K562 (cell line): Measurements from ENCODE around the gene GALNT9. TPM values are rescaled to one million over a fixed set of nuclear protein-coding genes. Genes with fewer than 3 reads are reported as not detected.
A peak's percentile ranks its signal among the peaks of the same experiment; 100 is the strongest.

Experiments used
- BRCA1 ChIP-seq, 2 experiments: fragments of 450-650 bp in 1 of 2; sonication (generic) in 1 of 2; formaldehyde crosslinking in 1 of 2; IDR thresholded peaks; 2 replicates each; pipeline versions ENCODE4 v1.5.0 to v1.6.1; 2017 to 2020; ENCODE audit warnings: mild to moderate bottlenecking in 1 of 2, missing genetic modification reagents in 1 of 2
- BRD4 ChIP-seq: fragments of 200-600 bp; sonication (generic); IDR thresholded peaks from 2 replicates; pipeline ENCODE4 v1.6.1; 2017; ENCODE audit warnings: inconsistent platforms
- CBFB ChIP-seq: sonication (generic); formaldehyde crosslinking; IDR thresholded peaks from 2 replicates; pipeline ENCODE4 v1.4.0; 2020; ENCODE audit warnings: mild to moderate bottlenecking, missing genetic modification reagents
- CC2D1A ChIP-seq: fragments of 450-650 bp; IDR thresholded peaks from 2 replicates; pipeline ENCODE4 v1.6.1; 2017; ENCODE audit warnings: mild to moderate bottlenecking
- DDX20 ChIP-seq: fragments of 450-650 bp; IDR thresholded peaks from 2 replicates; pipeline ENCODE4 v1.6.1; 2016; ENCODE audit warnings: missing genetic modification characterization, low read depth, mild to moderate bottlenecking, missing compliant biosample characterization, moderate library complexity
- E2F4 ChIP-seq: sonication (generic); formaldehyde crosslinking; IDR thresholded peaks from 2 replicates; pipeline ENCODE4 v1.8.0; 2022; ENCODE audit warnings: mild to moderate bottlenecking, low read depth, missing genetic modification reagents
- ELF4 ChIP-seq: fragments of 450-650 bp; formaldehyde crosslinking; IDR thresholded peaks from 2 replicates; pipeline ENCODE4 v1.4.0; 2022; ENCODE audit warnings: missing genetic modification characterization
- FOXA3 ChIP-seq, 2 experiments: fragments of 450-650 bp in 1 of 2; sonication (generic) in 1 of 2; formaldehyde crosslinking; IDR thresholded peaks in 1 of 2; conservative IDR thresholded peaks in 1 of 2; 2 replicates each; pipeline versions ENCODE4 v1.4.0 to v1.8.0; 2020 to 2022; ENCODE audit warnings: mild to moderate bottlenecking in 2 of 2, missing genetic modification reagents in 1 of 2
- HNRNPH1 ChIP-seq: fragments of 200-400 bp; formaldehyde crosslinking; optimal IDR thresholded peaks from 2 replicates; pipeline ENCODE3; 2017; ENCODE audit warnings: low read depth, mild to moderate bottlenecking, low read length, moderate library complexity
- KDM4B ChIP-seq, 2 experiments: fragments of 450-650 bp in 1 of 2; sonication (generic) in 1 of 2; IDR thresholded peaks; 2 replicates each; pipeline ENCODE4 v1.6.1; 2016 to 2017; ENCODE audit warnings: borderline replicate concordance in 2 of 2, antibody characterized with exemption in 1 of 2, low read depth in 1 of 2, mild to moderate bottlenecking in 1 of 2
- MEF2D ChIP-seq: conservative IDR thresholded peaks from 2 replicates; pipeline ENCODE4 v1.6.1; 2016; ENCODE audit warnings: low read depth, missing genetic modification characterization, missing compliant biosample characterization
- PCBP2 ChIP-seq: fragments of 200-400 bp; formaldehyde crosslinking; IDR thresholded peaks from 2 replicates; pipeline ENCODE4 v1.6.1; 2018; ENCODE audit warnings: low read length, low read depth, mild to moderate bottlenecking, moderate library complexity; ENCODE audit not compliant: poor library complexity, severe bottlenecking
- PML ChIP-seq: IDR thresholded peaks from 2 replicates; pipeline ENCODE4 v1.6.1; 2012; ENCODE audit warnings: low read length, inconsistent platforms
- POLR2A ChIP-seq: fragments of 450-650 bp; conservative IDR thresholded peaks from 2 replicates; pipeline ENCODE4 v1.6.1; 2016
- PPARD ChIP-seq: fragments of 250-450 bp; sonication (Bioruptor Pico); IDR thresholded peaks from 2 replicates; pipeline ENCODE4 v1.8.0; 2022; ENCODE audit warnings: inconsistent platforms, mild to moderate bottlenecking, moderate library complexity
- RB1 ChIP-seq: fragments of 450-650 bp; IDR thresholded peaks from 2 replicates; pipeline ENCODE4 v1.6.1; 2017; ENCODE audit warnings: low read depth, mild to moderate bottlenecking
- SMC3 ChIP-seq: conservative IDR thresholded peaks from 2 replicates; pipeline ENCODE4 v1.6.1; 2011; ENCODE audit warnings: low read depth, low read length, improper control_type of control experiment; ENCODE audit not compliant: insufficient read depth
- SNRNP70 ChIP-seq: fragments of 200-400 bp; formaldehyde crosslinking; optimal IDR thresholded peaks from 2 replicates; pipeline ENCODE3; 2017; ENCODE audit warnings: low read depth, low read length
- SREBF2 ChIP-seq: sonication (generic); formaldehyde crosslinking; IDR thresholded peaks from 2 replicates; pipeline ENCODE4 v1.4.0; 2020; ENCODE audit warnings: mild to moderate bottlenecking, missing genetic modification reagents
- TEAD2 ChIP-seq: fragments of 450-650 bp; IDR thresholded peaks from 2 replicates; pipeline ENCODE4 v1.6.1; 2016; ENCODE audit warnings: missing genetic modification characterization, control low read depth, missing compliant biosample characterization
- XRCC3 ChIP-seq: fragments of 450-650 bp; IDR thresholded peaks from 2 replicates; pipeline ENCODE4 v1.6.1; 2017; ENCODE audit warnings: mild to moderate bottlenecking, moderate library complexity
- ZNF140 ChIP-seq: fragments of 250-450 bp; sonication (Bioruptor Pico); IDR thresholded peaks from 2 replicates; pipeline ENCODE4 v1.8.0; 2021; ENCODE audit warnings: moderate library complexity, mild to moderate bottlenecking, inconsistent platforms
- ZNF23 ChIP-seq: fragments of 250-450 bp; sonication (Bioruptor Pico); IDR thresholded peaks from 2 replicates; pipeline ENCODE4 v1.4.0; 2020; ENCODE audit warnings: mild to moderate bottlenecking
- ZNF398 ChIP-seq: fragments of 250-450 bp; sonication (Bioruptor Pico); IDR thresholded peaks from 2 replicates; pipeline ENCODE4 v1.8.0; 2021; ENCODE audit warnings: moderate library complexity, mild to moderate bottlenecking, inconsistent platforms
- ZNF41 ChIP-seq: fragments of 250-450 bp; sonication (Bioruptor Pico); conservative IDR thresholded peaks from 2 replicates; pipeline ENCODE4 v1.4.0; 2020; ENCODE audit warnings: mild to moderate bottlenecking
- polyA plus RNA-seq, 8 experiments: library from polyadenylated mRNA; depleted of rRNA in 4 of 8; stranded (reverse) in 5 of 8; unstranded in 3 of 8; fragments of >200 nt; fragmentation: Nextera tagmentation in 2 of 8; fragmentation: Illumina TruSeq in 1 of 8; extraction: Ambion mirVana in 2 of 8; extraction: Trizol in 1 of 8; gene quantifications; 2 replicates each; pipeline versions ENCODE4 v1.2.1 to v1.2.3, GENCODE V29; 2011 to 2014; ENCODE audit warnings: inconsistent platforms in 1 of 8, missing spikeins in 1 of 8
- total RNA-seq, 7 experiments: library from RNA; depleted of rRNA in 6 of 7; stranded (reverse); fragments of >200 nt in 6 of 7; fragmentation: Illumina TruSeq in 2 of 7; extraction: Trizol in 2 of 7; gene quantifications; 2 replicates each; pipeline versions ENCODE4 v1.2.1 to v1.2.3, GENCODE V29; 2011 to 2021; ENCODE audit warnings: low replicate concordance in 1 of 7
- TF ChIP-seq, protein P1 (sequence below): fragments of 450-650 bp; formaldehyde crosslinking; IDR thresholded peaks from 2 replicates; pipeline ENCODE4 v1.4.0; 2020; ENCODE audit warnings: mild to moderate bottlenecking, mixed read lengths

The GALNT9 gene
- total and polyA plus RNA-seq, 9 of the 15 experiments (the other 6 are each of a cell fraction or from before 2014, with no cell fraction given) = not detected

DNA sequence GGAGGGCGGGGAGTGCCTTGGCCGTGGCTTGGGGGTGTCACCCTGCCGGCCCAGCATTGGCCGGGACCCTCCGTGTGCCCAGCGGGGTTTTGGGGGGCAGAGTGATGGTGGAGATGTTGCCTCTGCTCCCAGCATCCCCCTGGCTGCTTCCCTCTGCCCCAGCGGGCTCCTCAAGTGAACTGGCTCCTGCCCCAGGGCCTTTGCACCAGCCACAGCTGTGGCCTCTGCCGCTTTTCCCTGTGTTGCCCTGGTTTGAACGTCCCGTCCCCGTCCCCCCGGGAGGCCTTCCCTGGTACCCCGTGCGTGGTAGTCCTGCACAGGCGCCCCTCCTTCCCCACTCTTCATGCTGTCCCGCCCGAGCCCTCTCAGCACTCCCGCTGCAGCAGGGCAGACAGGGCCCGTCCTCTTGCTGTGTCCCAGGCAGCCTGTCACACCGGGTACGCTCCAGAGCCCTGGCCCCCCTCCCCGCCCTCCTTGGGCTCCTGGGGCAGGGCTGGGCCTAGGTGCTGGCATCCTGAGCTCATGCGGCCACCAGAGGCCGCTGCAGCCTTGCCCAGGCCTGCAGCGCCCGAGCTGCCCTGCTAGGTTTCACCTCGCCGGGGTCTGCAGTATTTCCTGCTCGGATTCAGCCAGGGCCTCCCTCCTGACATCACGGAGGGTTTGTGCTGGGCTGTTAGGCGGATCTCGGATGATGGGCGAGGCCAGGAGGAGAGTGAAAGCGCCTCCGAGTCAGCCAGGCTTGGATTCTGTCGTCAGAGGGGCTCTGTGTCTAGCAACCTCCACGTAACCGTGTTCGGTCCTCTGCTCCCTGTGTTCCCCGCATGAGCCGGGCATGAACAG lies 175.7 kb downstream of the GALNT9 start (continued):
- TF ChIP-seq TEAD2 = no peak
- TF ChIP-seq POLR2A = no peak; the same call in 1 of the 2 replicates
- no peak for TF ChIP-seq BRD4
- TF ChIP-seq CBFB (CRISPR knock-in tag) = no peak
- no peak for TF ChIP-seq ZNF41 (CRISPR knock-in tag)
- TF ChIP-seq CC2D1A = no peak
- no peak for TF ChIP-seq SREBF2
- no peak for TF ChIP-seq XRCC3
- TF ChIP-seq PCBP2 = no peak
- TF ChIP-seq HNRNPH1 = no peak
- no peak for TF ChIP-seq MEF2D
- TF ChIP-seq PPARD = no peak
- TF ChIP-seq DDX20 = no peak
- TF ChIP-seq SMC3 = peak; percentile 80
- TF ChIP-seq E2F4 (CRISPR knock-in tag) = no peak
- TF ChIP-seq, protein P1, sequence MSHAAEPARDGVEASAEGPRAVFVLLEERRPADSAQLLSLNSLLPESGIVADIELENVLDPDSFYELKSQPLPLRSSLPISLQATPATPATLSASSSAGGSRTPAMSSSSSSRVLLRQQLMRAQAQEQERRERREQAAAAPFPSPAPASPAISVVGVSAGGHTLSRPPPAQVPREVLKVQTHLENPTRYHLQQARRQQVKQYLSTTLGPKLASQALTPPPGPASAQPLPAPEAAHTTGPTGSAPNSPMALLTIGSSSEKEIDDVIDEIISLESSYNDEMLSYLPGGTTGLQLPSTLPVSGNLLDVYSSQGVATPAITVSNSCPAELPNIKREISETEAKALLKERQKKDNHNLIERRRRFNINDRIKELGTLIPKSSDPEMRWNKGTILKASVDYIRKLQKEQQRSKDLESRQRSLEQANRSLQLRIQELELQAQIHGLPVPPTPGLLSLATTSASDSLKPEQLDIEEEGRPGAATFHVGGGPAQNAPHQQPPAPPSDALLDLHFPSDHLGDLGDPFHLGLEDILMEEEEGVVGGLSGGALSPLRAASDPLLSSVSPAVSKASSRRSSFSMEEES (CRISPR knock-in tag) = no peak
- TF ChIP-seq PML = no peak
- no peak for TF ChIP-seq ELF4 (CRISPR knock-in tag)
- TF ChIP-seq RB1 = peak; percentile 57; the same call in 1 of the 2 replicates
- TF ChIP-seq BRCA1 (IDR thresholded peaks at IDR 0.05) = no peak
- no peak for TF ChIP-seq BRCA1 (CRISPR knock-in tag; IDR thresholded peaks at IDR 0.05)
- no peak for TF ChIP-seq SNRNP70
- no peak for TF ChIP-seq ZNF23
- no peak for TF ChIP-seq FOXA3 (CRISPR knock-in tag; conservative IDR thresholded peaks at IDR 0.05 in 1 of 2, IDR thresholded peaks at IDR 0.05 in 1 of 2)
- no peak for TF ChIP-seq ZNF140
- TF ChIP-seq ZNF398 = no peak
- no peak for TF ChIP-seq KDM4B (IDR thresholded peaks at IDR 0.05; ENCODE audit: borderline replicate concordance in 2 of 2, low read depth in 1 of 2)
